IPS-18c (cell line): ENCODE measurements around the gene CCDC40.
"Not testable (repeated sequence)": the region's sequence is repeated elsewhere in the genome, so short reads cannot be mapped to it uniquely, and the experiment has no call there.

Source experiments
- H3K4me3 ChIP-seq: 2 replicates; pipeline ENCODE4 v1.7.0; 2013; ENCODE audit warnings: low read depth, mild to moderate bottlenecking, low read length, moderate library complexity; ENCODE audit not compliant: insufficient read depth
- H3K9me3 ChIP-seq: one replicate; pipeline ENCODE4 v1.6.1; 2013; ENCODE audit warnings: mild to moderate bottlenecking, low read length, moderate library complexity; ENCODE audit not compliant: control insufficient read depth, insufficient read depth

The CCDC40 gene

DNA sequence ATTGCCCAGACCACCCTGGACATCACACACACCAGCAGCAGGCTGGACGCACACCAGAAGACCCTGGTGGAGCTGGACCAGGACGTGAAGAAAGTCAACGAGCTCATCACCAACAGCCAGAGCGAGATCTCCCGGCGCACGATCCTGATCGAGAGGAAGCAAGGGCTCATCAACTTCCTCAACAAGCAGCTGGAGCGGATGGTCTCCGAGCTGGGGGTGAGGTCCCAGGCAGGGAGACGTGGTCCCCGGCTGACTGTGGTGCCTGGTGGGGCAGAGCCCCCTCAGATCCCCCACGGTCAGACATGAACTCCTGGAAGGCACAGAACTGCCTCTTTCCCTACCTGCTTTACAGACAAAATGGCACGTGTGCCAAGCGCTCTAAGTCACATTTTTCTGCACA is 48.3 kb downstream of the CCDC40 start:
- no peak overlapping the region for H3K4me3 ChIP-seq
- no peaks in the 10 kb centered on the region for H3K9me3 ChIP-seq

DNA sequence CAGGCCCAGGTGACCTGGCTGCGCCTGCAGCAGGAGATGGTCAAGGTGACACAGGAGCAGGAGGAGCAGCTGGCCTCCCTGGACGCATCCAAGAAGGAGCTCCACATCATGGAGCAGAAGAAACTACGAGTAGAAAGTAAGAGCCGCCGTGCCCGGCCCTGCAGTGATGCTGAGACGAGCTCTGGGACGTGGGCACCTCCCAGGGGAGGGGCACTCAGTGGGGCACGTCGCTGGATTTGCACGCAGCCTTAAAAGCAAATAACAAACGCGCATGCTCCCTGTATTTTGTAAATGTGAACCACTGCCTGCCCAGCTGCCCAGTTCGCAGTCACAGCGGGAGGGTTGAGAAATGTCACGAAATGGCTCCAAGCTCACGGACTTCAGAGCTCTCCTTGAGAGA is 49.6 kb downstream of the CCDC40 start:
- Histone ChIP-seq H3K9me3 (no peaks in the 10 kb centered on the region), H3K4me3 (no peak overlapping the region)

DNA sequence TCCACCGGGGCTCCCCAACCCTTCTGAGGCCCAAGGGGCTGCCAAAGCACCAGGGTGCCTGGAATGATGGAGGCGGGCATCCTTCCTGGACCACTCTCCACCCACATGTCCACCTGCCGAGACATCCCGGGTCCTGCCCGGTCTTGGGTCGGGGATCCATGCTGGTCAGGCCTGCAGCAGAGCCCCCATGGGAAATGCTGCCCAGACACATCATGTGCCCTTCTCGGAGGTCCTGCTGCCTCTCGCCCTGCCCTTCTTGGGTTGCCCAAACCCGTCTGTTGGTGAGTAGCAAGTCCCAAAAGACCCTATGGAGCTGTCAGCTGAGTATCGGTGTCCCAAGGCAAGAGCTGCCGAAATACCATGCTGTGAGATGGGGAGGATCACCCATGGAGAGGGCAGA is 50.2 kb downstream of the CCDC40 start:
- Histone ChIP-seq H3K4me3 (no peak overlapping the region), H3K9me3 (no peaks in the 10 kb centered on the region)

DNA sequence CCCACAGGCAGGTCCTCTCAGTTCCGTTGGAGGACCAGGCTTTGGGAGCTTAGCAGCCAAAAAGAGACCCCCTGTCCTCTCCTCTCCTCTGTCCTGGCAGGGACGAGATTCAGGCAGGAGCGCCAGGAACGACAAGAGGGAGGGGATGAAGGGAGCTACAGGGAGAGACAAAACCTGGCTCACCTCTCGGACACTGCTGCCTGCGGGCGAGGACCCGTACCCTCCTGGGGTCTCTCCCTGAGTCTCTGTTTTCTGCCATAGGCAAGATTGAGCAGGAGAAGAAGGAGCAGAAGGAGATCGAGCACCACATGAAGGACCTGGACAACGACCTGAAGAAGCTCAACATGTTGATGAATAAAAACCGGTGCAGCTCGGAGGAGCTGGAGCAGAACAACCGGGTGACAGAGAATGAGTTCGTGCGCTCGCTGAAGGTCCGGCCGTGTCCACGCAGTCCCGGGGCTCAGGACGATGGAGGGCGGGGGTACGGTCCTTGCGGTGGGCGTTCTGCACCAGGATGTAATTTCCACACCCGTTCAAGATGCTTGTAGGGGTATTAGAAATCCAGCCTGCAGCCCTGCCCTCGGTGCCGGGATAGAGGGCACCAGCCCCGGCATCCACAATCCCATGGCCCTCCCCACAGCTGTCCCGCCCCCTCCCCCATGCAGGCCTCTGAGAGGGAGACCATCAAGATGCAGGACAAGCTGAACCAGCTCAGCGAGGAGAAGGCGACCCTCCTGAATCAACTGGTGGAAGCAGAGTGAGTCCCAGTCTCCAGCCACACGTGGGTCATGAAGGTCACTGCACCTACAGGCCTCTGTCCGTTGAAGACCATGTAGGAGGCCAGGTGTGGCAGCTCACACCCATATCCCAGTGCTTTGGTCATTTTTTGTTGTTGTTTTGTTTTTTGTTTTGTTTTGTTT is 51.2 kb downstream of the CCDC40 start:
- H3K9me3 ChIP-seq: no peaks in the 10 kb centered on the region
- H3K4me3 ChIP-seq: no peak overlapping the region

DNA sequence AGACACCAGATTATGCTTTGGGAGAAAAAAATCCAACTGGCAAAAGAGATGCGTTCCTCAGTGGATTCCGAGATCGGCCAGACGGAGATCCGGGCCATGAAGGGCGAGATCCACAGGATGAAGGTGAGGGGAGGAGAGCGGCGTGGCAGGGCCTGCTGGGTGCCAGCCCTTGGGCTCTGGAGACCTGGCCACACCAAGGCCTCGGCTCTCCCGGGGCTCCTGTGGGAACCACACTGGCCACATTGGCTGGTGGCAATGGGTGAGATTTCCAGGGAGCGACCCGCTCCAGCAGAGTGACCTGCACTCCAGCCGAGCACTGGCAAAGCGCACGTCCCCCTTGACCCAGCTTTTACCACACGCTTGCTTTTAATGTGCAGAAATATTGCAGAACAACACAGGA is 53.3 kb downstream of the CCDC40 start:
- H3K9me3 ChIP-seq: no peaks in the 10 kb centered on the region
- no peak overlapping the region for H3K4me3 ChIP-seq

DNA sequence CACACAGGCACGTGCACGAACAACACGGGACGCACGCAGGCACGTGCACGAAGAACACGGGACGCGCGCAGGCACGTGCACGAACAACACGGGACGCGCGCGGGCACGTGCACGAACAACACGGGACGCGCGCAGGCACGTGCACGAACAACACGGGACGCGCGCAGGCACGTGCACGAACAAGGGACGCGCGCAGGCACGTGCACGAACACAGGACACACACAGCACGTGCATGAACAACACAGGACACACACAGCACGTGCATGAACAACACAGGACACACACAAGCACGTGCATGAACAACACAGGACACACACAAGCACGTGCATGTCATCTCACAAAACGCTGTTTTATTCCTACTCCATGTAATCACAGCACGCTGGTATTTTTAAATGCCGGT is 53.7 kb downstream of the CCDC40 start:
- H3K4me3 ChIP-seq, H3K9me3 ChIP-seq: not testable (repeated sequence)

DNA sequence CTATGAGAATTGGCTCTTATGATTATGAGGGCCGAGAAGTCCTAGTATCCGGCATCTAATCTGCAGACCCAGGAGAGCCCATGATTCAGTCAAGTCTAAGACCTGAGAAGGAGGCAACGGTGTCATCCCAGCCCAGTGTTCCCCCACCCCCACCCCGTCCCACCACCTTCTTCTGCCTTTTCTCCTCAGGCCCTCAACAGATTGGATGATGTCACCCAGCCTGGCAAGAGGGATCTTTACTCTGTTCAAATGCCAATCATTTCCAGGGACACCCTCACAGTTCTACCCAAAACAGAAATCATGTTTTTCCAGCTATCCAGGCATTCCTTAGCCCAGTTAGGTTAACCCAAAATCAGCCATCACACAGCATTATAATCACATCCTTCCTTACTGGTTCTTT is 54.9 kb downstream of the CCDC40 start:
- no peak overlapping the region for H3K4me3 ChIP-seq
- no peaks in the 10 kb centered on the region for H3K9me3 ChIP-seq

DNA sequence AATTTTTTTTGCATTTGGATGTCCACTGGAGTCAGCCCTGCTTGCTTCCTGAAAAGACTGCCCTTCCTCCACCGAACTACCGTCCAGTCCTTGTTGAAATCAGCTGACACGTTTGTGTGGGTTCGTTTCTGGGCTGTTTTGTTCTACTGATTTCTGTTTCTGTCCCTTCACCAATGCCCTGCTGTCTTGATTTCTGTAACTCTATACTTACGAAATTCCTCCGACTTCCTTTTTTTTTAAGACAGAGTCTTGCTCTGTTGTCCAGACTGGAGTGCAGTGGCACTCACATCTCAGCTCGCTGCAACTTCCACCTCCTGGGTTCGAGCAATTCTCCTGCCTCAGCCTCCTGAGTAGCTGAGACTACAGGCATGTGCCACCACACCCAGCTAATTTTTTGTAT is 56.5 kb downstream of the CCDC40 start:
- no peak overlapping the region for H3K4me3 ChIP-seq
- no peaks in the 10 kb centered on the region for H3K9me3 ChIP-seq

DNA sequence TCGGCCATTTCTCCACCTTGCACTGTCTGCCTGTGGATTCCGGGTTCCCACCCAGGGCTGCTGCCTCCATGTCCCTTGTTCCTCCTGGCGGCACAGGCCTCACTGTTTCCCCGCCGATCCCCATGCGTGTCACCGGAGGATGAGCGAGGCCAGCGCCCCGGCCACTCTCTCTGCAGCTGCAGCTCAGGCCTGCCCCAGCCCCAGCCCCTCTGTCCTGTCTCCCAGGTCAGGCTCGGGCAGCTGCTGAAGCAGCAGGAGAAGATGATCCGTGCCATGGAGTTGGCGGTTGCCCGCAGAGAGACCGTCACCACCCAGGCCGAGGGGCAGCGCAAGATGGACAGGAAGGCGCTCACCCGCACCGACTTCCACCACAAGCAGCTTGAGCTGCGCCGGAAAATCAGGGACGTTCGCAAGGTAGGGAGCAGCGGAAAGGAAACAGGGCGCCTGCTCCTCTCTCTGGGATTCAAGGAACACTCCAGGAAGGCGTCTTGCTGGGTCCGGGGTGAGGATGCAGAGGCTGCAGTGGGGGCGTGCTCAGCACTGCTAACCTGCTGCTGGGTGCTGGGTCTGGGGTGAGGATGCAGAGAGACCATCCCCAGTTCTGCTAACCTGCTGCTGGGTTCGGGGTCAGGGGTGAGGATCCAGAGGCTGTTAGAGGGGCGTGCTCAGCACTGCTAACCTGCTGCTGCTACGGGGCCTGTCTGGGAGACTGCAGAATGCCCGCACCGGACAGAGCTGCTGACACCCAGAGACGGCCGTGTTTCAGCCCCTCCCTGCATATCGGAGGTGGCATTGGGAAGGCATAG is 58.8 kb downstream of the CCDC40 start:
- Histone ChIP-seq H3K9me3 (no peaks in the 10 kb centered on the region), H3K4me3 (no peak overlapping the region)

DNA sequence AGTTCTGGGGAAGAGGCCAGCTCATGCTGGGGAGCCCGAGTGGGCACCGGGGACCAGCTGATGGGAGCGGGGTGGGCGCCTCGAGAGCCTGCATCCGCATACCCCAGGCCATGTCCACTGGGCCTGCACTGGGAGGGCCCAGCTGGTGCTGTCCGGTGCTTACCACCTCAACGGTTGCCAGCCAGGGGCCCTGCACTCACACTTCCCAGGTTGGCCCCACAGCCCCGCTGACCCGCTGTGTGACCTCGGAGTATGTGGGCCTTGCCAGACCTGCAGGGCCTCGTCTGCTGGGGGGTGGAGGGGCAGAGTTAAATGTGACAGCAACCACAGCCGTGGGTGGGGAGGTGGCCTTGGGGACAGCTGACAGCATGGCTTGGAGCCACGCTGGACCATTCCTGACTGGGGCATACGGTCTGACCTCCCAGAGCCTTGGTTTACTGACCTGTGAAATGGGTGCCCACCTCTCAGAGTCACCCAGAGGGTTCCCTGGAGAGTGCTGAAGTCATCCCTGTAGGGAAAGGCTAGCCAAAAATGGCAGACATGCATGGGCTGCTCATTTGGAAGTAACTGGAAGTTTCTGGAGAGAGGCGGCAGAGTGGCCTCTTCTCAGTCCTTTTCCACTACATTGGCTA is 59.5 kb downstream of the CCDC40 start:
- Histone ChIP-seq H3K4me3 (no peak overlapping the region), H3K9me3 (no peaks in the 10 kb centered on the region)

DNA sequence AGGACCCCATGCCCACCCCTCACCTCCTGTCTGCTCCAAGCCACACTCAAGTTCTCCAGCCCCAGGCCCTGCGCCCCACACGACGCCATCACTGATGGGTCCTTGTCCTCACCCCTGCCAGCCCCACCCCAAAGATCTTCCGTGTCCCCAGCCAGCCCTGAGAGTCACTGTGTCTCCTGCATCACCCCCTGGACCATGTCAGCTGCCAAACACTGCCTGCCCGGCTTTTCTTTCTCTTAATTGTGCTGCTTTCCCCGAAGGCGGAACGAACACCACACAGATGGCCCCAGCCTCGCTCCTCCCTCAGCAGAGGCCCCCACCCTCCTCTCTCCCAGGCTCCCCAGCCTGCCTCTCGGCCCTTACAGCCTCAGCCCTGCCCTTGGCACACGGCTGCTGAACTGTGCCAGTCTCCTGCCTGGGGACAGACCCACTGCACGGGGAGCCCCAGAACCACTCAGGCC is 60.1 kb downstream of the CCDC40 start:
- Histone ChIP-seq H3K9me3 (no peaks in the 10 kb centered on the region), H3K4me3 (no peak overlapping the region)

DNA sequence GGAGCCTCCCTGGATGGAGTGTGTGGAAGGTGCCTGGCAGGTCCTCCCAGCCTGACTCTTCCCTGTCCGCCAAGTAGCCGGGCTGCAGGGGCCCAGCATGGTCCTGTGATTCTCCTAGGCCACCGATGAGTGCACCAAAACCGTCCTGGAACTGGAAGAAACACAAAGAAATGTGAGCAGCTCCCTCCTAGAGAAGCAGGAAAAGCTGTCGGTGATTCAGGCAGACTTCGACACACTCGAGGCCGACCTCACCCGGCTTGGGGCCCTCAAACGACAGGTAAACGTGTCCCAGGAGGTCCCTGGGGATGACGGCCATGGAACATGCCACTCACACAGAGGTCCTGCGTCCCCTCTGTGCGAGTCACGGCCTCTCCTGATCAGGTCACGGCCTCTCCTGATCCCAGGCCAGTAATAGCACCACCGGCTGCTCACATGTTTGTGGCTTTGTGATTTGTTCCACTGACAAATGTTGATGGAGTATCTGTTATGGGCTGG is 60.7 kb downstream of the CCDC40 start:
- H3K4me3 ChIP-seq: no peak overlapping the region
- H3K9me3 ChIP-seq: no peaks in the 10 kb centered on the region

DNA sequence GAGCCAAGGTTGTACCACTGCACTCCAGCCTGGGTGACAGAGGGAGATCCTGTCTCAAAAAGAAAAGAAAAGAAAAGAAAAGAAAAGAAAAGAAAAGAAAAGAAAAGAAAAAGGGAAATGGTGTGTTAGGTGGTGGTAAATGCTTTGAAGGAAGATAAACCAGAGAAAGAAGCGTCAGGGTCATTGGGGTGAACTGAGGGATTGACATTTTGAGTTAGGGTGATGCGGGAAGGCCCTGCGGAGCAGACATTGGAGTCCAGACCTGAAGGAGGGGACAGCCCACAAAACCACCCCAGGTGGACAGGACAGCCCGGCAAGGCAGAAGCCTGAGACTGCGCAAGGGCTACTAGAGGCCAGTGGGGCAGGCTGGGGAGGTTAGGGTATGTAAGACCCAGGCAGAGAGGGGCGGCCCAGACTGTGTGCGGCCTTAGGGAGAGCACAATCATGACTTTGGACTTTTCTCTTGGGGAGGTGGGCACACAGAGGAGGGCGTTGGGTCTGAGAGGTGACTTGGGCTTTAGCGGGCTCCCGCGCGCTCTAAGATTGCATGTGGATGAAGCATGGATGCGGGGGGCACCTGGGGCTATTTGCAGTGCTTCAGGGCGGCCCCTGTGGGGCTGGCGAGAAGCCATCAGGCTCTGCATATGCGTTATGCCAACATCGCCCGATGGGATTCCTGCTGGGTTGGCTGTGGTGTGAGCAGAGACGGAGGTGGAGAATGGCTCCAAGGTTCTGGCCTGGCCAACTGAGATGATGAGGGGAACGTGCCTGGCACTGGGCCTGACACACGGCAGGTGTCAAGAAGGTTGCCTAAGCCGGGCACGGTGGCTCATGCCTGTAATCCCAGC is 61.6 kb downstream of the CCDC40 start:
- Histone ChIP-seq H3K9me3 (no peaks in the 10 kb centered on the region), H3K4me3 (no peak overlapping the region)

DNA sequence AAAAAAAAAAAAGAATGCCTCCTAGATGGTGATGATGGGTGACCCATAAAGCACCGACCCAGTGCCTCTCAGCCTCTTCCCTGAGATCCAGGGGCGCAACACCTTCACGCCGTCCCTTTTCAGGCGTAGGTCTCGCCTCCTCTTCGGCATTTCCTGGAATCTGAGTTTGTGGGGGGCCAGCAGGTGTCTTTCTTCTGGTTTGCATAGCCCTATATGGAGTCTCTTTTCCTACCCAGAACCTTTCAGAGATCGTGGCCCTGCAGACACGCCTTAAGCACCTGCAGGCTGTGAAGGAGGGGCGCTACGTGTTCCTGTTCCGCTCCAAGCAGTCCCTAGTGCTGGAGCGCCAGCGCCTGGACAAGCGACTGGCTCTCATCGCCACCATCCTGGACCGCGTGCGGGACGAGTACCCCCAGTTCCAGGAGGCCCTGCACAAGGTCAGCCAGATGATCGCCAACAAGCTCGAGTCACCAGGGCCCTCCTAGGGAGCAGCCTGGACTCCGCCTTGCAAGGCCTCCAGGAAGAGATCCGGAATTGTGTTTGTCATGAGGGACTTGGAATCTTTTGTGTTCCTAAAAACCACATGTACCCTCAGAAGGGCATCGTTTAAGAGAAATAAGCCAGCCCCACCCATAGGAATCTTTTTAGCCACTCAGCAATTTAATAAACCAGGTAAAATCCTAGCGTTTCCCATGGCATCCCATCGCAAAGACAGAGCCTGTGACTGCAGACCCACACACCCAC is 63.0 kb downstream of the CCDC40 start:
- no peak overlapping the region for H3K4me3 ChIP-seq
- no peaks in the 10 kb centered on the region for H3K9me3 ChIP-seq

DNA sequence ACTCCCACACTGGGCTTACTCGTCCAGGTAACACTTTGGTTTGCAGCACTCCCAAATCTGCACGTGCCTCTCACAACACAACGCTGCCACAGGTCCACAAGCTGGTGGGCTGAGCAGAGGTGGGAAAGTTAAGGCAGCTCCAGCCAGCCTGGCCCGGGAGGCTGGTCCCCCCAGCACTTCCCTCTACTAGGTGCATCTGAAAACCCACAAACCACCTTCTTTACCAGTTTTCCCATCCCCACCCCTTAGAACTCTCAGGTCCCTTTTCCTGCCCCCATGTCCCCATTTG is 63.5 kb downstream of the CCDC40 start:
- no peak overlapping the region for H3K4me3 ChIP-seq
- H3K9me3 ChIP-seq: no peaks in the 10 kb centered on the region
